COLO829 (cell line): ENCODE data around the gene TMEM256.
A peak's percentile ranks its signal among the peaks of the same experiment; 100 is the strongest.

Experiments used
- DNase-seq: peaks from one replicate; pipeline ENCODE4 v3.0.0; 2012; ENCODE audit warnings: low spot score

Gene TMEM256

DNA sequence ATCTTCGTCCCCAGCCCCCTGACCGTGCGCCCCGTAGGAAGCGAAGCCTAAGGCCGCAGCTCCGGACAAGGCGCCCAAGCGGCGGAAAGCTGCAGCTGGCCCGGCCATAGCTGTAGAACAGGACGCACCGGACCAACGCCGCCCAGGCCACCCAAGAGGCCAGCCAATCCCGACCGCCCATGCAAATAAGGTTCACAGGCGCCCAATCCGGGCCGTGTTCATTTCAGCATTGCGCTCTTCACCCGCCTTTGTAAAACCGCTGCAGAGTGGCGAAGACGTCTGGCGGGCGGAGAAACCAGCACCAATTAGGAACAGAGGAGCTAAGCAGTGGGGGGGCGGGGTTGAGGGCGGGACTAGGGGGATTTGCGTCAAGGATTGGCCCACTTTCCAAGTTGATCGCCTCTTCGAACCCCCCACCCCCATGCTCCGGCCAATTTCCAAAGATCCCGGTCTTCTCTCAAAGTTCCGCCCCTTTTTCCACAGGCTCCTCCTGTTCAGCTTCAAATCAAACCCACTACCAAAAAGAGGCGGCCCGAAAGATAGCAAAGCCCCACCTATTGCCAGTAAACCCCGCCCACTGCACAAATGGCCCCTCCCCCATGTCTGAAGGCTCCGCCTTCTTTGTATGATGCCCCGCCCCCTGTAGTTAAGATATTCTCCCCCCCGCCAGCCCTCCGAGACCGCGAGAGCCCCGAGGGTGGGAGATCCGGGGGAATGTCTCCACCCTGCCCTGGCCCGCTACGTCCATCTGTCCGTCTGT lies at the start of gene TMEM256:
Gene TMEM256 (minus strand): TSS at position 121 of the 760 bp plus-strand sequence. CDS start 13 bp downstream, at position 108.
- peak; percentile 96 for DNase-seq

DNA sequence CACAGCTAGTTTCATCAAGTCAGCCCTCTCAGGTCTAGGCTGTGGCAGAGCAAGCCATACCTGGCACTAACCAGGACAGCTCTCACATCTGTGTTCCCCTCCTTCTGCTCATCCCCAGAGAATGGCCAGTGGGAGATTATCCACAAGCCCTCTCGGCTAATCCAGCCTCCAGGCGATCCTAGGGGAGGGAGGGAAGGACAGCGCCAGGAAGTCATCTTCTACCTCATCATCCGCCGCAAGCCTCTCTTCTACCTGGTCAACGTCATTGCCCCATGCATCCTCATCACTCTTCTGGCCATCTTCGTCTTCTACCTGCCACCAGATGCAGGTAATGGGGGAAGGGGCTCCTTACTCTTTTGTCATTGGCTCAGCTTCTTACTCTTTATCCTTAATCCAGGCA lies 44.6 kb upstream of the TMEM256 start:
- DNase-seq = no peak

DNA sequence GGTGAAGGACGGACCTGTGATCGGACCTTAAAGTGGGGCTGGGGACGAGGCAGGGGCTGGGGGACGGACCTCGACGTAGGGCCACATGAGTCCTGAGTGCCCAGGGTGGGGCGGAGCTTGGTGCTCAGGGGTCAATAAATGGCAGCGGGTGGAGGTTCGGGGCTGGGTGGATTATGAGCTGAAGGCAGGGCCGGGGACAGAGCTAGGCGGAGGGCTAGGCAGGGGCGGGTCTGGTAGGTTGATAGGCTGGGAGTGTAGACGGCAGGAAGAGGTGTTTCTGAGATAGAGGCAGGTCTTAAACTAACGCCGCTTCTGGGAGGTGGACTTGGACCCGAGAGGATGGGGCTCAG lies 41.7 kb upstream of the TMEM256 start:
- no peak for DNase-seq

DNA sequence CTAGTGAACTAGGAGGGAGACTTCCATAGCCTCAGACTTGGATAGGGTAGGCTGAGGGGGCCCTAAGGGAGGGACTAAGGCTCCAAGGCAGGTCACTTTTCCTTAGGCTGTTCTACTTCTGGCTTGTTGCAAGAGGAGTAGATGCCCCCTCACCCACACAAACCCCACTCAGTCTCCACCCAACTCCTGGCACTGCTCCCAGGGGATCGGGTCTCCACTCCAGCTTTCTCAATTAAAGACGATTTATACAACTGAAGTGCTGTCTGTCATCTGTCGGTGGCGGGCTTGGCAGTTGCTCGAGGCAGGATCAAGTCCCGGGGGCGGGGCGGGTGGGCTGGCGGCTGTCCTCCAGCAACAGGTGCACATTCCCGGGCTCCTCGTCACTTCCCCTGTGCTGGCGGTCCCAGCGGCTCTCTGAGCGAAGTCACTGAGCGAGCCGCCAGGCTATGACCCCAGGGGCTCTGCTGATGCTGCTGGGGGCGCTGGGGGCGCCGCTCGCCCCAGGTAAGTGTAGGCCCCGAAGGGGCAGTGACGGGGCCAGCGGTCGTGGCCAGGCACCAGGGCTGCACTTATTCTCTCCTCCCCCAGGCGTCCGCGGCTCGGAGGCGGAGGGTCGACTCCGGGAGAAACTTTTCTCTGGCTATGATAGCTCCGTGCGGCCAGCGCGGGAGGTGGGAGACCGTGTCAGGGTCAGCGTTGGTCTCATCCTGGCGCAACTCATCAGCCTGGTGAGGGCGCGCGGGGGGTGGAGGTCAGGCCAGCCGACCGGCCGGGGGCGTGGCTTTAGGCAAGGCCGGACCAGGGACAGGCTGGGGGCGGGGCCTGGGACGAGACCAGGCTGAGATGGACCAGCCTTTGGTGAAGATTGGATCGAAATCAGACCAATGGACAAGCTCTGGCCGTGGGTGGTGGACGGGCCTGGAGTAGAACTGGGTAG lies 41.1 kb upstream of the TMEM256 start, which contains the start of gene CHRNB1:
Gene CHRNB1 (plus strand): TSS at position 380 of the 937 bp plus-strand sequence. CDS start 67 bp downstream, at position 447.
- peak; percentile 38 for DNase-seq

DNA sequence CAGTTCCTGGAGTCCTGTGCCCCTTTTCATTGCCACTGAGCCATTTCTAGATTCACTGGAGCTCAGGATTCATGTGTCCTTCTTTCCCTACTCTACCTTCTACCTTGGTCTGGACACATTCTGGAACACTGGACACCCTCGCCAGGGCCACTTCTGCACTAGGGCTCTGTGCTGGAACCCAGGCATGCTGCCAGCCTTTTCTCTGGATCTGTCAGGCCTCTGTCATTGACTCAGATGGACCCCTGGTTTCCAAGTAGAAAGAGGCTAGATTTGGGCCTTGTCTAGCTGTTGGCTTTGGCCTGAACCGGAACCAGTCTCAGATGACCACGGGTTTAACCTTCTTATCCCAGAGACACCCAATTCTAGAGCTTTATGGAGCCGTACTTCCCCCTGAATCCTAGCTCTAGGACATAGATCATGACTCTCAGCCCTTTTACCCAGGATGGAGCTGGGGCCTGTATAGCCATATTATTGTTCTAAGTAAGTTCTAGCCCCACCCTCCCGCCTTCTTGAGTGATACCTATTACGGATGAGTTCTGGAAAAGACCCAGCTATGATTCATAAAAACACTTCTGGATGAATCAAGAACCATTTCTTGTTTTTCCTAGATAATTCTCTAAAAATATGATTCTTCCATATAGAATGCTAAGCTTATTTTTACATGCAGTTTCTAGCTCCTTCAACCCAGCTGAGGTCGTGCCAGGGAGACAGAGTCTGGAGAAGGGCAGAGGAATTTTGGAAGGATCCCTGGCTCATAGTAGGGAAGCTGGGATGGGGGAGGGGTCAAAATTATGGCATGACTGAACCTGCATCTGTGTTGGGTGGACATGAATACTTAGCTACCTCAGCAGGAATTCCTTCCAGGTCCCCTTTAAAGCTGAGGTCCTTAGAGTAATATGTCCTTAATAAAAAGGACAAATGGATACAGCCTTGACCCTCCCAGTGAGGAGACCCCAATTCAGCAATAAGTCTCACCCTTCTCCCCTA lies 39.9 kb upstream of the TMEM256 start:
- DNase-seq = no peak

DNA sequence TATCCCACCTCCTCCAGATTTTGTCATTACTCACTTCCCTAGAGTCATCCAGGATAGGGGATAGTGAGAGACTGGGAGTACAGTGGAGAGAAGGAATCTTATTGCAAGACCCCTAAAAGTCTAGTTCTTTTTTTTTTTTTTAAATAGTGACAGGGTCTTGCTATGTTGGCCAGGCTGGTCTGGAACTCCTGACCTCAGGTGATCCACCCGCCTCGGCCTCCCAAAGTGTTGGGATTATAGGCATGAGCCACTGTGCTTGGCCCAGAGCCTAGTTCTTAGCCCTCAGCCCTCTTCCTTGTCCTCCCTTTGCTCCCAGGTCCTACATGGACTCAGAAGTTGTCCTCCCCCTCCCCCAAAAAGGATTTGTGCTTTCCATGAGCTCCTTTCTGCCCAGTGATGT lies 38.2 kb upstream of the TMEM256 start:
- no peak for DNase-seq

DNA sequence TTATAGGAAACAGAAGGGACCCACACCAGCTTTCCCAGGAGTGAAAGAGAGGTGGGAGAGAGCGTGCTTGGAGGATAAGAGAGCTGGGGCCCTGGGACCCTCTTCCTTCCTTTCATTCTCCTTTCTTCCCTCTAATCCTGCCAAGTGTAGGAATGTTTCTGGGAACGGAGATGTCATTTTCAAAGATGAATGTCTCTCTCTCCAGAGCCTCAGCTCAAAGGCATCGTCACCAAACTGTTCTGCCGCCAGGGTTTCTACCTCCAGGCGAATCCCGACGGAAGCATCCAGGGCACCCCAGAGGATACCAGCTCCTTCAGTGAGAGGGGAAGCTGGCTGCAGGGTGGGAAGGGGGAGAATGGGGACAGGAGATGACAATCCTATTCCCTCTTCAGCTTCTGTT lies 37.4 kb upstream of the TMEM256 start:
- no peak for DNase-seq

DNA sequence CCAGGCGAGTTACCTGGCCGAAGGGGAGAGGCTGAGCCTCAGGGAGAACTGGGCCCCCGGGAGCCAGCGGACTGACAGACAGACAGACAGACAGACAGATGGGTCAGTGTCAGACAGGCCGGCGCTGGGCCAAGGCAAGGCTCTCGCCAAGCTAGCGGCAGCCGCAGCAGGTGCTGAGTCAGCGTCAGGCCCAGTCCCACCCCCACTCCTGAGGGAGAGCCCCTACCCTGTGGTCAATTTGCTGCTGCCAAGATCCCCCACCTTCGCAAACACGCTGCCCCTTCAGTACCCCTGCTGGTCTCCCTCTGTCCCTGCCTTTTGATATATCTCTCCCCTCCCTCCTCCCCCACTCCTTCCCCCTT lies 36.9 kb upstream of the TMEM256 start:
- DNase-seq = no peak

DNA sequence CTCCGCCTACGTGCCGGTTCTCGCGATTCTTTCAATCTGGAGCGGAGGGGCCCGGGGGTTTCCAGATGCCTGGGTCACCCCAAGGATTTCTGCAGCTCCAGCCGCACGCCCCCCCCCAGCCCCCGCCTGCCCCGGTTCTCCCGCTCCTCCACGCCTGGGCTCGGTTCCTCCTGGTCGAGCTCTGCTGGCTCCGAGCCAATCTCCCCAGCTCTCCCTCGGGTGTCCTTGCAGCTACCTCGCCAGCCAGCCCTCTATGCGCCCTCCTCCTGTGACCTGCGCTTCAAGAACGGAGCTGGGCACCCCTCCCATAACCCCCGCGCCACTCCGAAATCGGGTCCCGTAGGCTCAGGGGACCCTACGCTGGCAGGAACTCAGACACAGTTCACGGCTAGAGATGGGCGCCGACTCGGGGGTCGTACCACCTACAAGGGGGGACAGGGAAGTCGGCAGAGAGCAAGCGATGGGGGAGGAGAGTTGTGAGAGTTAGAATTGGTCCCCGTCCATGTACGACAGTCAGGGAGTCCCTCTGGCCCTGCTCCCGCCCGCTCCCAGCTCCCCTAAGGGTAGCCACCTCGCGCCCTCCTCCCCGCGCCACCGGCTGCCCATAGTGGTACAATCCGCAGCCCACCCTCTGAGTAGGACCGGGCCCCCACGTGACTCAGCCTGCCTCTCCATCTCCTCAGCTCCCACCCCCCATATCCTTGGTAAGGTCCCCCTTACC lies 36.4 kb upstream of the TMEM256 start:
- DNase-seq = no peak

DNA sequence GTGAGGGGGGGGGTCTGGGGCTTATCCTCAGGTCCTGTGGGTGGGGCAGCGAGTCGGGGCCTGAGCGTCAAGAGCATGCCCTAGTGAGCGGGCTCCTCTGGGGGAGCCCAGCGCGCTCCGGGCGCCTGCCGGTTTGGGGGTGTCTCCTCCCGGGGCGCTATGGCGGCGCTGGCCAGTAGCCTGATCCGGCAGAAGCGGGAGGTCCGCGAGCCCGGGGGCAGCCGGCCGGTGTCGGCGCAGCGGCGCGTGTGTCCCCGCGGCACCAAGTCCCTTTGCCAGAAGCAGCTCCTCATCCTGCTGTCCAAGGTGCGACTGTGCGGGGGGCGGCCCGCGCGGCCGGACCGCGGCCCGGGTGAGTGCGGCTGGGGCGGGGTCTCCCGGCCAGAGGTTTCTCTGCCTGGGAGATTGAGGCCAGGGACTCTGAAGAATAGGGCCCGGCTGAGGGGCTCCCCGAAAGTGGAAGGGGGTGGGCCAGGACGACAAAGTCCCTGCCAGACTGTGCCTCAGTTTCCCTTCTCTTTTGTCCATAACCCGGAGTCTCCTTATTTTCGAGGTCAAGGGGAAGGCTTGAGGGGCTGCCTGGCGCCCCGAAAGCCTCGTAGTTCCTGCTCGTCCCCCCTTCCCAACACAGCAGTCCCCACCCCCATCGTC lies 35.7 kb upstream of the TMEM256 start, which contains the start of gene FGF11:
Gene FGF11 (plus strand): TSS at position 51 of the 651 bp plus-strand sequence. CDS start 109 bp downstream, at position 160.
- no peak for DNase-seq

DNA sequence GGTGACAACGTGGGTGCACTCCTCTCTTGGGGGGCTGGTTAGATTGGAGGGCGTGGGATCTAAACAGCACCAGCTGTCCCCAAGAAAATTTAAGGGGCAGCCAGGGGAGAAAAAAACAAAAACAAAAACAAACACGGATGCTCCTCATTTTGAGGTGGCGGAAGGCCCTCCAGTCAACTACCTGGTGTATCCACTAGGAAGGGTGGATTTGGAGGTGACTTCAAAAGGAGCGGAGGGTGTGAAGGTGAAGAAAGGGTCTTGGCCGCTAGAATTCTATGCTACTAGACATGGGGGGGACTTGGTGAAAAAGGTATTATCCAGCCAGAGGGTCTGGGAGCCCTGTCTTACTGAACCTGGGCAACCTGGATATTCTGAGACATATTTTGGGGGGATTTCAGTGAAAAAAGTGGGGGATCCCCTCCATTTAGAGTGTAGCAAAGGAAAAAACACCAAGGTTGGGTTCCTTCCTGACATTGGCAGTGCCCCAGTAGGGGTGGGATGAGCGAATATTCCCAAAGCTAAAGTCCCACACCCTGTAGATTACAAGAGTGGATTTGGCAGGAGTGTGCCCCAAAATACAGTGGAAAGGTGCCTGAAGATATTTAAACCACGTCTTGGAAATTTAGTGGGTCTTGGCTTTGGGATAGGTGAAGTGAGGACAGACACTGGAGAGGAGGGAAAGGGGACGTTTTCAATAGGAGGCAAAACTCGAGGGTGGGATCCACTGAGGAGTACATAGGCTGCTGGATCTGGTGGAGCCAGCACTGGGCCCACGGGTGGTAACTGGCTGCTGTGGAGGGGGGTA lies 35.0 kb upstream of the TMEM256 start:
- no peak for DNase-seq

DNA sequence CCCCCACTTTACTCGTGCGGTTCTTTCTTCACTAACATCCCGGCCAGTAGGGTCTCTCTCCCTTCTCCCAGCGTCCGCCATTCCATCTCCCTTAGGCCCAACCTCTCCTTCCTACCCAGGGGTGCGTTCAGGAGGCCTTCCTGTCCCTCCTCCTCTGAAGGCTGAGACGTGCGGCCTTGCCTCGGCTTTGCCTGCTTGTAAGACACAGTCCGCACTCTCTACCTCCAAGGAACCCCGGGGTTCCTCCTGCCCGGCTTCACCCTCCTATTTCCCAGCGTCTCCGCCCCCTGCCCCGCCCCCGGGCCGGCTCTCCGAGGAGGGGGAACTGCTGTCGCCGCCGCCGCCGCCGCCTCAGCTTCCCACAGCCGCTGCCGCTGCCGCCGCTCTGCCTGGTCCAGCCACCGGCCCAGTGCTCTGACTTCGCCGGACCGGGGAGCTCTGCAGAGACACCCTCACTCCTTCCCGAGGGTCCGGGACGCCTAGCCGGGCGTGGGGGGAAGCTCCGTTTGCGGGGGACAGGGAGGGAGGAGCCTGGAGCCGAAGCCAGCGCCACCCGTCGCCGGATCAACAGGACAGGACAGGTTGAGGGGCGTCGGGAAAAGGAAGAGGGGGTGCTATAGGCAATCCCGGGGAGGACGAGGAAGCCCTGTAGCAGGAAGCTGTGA lies 34.2 kb upstream of the TMEM256 start:
- no peak for DNase-seq

DNA sequence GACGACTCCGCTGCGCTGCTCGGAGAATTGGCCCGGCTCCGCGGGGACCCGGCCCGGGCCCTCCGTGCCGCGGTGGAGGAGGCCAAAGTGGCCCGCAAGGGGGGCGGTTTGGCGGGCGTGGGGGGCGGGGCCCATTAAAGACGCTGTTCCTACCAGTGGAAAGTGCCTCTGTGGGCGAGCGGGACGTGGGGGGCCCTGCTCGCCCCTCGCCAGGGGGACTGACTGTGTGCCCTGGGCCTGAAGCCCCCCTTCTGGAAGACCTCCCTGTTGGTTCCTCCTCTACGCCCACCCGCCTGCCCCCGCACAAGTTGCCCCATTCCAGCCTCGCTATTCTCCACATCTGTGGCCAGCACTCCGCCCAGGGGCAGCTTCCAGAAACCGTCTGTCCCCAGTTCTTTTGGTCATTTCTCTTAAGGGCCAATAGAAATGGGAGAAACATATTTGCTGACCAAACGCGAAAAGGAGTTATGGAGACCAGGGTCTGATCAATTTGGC lies 33.5 kb upstream of the TMEM256 start:
- DNase-seq = no peak

DNA sequence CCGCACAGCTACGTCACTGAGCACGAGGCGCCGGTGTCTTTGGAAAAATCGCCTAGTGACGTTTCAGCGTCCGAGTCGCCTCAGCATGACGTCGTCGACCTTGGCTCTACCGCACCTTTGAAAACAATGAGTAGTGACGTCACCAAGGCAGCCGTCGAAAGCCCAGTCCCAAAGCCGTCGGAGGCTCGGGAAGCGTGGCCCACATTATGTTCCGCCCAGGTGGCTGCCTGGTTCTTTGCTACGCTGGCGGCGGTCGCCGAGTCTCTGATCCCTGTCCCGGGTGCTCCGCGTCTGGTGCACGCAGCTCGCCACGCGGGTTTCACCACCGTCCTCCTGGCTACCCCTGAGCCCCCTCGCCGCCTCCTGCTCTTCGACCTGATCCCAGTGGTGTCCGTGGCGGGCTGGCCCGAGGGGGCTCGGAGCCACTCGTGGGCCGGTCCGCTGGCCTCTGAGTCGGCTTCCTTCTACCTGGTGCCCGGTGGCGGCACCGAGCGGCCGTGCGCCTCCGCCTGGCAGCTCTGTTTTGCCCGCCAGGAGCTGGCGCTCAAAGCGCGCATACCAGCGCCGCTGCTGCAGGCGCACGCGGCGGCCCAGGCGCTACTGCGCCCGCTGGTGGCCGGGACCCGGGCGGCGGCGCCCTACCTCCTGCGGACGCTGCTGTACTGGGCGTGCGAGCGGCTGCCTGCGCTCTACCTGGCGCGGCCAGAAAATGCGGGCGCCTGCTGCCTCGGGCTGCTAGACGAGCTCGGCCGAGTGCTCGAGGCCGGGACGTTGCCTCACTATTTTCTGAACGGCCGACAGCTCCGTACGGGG lies 32.9 kb upstream of the TMEM256 start:
- peak; percentile 29 for DNase-seq

DNA sequence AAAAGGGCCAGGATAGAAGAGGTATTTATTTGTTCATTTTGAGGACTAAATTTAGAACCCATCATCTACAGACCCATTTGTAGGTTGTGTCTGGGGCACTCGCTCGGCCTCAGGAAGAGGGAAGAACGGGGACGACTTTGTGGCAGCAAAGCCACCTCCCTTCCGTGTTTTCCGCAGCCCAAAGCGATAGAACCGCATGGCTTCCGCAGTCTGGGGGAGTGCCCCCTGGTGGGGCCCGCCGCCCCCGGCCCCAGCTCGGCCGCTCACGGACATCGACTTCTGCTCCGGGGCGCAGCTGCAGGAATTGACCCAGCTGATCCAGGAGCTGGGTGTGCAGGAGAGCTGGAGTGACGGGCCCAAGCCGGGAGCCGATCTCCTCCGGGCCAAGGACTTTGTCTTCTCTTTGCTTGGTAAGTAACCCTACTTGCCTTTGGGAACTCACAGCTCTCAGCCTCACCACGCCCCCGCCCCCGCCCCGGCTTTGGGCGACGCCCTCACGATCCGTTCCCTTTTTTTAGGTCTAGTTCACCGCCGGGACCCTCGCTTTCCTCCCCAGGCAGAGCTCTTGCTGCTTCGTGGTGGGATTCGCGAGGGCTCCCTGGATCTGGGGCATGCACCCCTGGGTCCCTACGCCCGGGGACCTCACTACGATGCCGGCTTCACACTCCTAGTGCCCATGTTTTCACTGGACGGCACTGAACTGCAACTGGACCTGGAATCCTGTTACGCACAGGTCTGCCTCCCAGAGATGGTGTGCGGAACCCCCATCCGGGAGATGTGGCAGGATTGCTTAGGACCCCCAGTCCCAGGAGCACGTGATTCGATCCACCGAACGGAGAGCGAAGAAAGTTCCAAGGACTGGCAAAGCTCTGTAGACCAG lies 32.0 kb upstream of the TMEM256 start:
- no peak for DNase-seq

DNA sequence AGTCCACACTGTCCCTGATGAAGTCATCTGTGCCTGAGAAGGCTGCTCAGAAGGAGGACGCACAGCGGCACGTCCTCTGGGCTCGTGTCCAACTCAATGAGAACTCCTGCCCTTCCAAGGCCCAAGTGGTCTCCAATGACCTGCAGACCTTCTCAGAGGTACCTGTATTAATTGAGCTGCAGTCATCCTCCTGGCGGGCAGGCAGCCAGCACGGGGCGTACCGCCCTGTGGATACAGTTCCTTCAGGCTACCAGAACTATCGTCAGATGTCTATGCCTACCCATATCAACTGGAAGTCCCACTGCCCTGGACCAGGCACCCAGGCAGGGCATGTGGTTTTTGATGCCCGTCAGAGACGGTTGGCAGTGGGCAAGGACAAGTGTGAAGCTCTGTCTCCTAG lies 28.4 kb upstream of the TMEM256 start:
- DNase-seq = no peak

DNA sequence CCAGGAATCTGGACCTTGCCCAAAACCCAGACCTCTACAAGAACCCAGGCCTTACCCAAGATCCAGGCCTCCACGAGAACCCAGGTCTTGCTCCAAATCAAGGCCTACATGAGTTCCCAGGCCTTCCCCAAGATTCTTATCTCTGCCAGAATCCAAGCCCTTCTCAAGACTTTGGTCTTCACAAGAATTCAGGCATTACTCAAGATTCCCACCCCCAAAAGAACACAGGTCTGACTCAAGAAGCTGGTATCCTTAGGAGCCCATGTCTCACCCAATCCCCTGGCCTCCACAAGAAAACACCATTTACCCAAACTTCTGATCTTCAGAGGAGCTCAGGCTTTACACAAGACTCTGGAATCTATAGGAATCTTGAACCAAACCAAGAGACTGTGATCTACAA lies 27.3 kb upstream of the TMEM256 start:
- no peak for DNase-seq
